D721Med (cell line): ENCODE results near the gene C9orf43.

ENCODE experiments used
- DNase-seq: peaks from one replicate; pipeline ENCODE4 v3.0.0; 2011; ENCODE audit warnings: low spot score; ENCODE audit not compliant: insufficient read length
- FAIRE-seq: peaks from 2 replicates; lab custom pipeline; 2011; peaks lifted over from hg19 to GRCh38; lab: Jason Lieb, UNC
- TF ChIP-seq, protein P1 (sequence below): IDR thresholded peaks from 2 replicates; pipeline ENCODE4 v1.5.1; 2012; ENCODE audit warnings: mild to moderate bottlenecking, control low read depth; ENCODE audit not compliant: insufficient read depth; ENCODE audit errors: missing control alignments

The C9orf43 gene

DNA sequence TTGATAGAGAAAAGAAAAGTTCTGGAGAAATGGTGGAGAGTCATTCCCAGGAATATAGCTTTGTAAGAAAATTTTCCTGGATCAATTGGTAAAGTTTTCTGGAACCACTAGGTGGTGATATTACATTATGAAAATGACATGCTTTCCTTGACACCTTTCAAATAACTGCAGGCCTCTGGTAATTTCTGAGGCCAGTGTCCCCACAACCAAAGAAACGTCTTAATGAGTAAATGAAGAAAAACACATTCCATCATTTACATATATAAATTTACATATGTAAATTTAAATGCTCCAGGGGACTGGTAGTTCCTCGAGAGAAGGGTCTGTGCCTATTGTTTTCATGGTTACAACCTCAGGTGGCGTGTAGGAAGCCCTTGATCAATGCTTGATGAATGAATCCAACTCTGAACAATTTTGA, 35.8 kb downstream of the C9orf43 start:
- FAIRE-seq: peak; percentile 11
- TF ChIP-seq, protein P1, sequence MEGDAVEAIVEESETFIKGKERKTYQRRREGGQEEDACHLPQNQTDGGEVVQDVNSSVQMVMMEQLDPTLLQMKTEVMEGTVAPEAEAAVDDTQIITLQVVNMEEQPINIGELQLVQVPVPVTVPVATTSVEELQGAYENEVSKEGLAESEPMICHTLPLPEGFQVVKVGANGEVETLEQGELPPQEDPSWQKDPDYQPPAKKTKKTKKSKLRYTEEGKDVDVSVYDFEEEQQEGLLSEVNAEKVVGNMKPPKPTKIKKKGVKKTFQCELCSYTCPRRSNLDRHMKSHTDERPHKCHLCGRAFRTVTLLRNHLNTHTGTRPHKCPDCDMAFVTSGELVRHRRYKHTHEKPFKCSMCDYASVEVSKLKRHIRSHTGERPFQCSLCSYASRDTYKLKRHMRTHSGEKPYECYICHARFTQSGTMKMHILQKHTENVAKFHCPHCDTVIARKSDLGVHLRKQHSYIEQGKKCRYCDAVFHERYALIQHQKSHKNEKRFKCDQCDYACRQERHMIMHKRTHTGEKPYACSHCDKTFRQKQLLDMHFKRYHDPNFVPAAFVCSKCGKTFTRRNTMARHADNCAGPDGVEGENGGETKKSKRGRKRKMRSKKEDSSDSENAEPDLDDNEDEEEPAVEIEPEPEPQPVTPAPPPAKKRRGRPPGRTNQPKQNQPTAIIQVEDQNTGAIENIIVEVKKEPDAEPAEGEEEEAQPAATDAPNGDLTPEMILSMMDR: peak; percentile 63

DNA sequence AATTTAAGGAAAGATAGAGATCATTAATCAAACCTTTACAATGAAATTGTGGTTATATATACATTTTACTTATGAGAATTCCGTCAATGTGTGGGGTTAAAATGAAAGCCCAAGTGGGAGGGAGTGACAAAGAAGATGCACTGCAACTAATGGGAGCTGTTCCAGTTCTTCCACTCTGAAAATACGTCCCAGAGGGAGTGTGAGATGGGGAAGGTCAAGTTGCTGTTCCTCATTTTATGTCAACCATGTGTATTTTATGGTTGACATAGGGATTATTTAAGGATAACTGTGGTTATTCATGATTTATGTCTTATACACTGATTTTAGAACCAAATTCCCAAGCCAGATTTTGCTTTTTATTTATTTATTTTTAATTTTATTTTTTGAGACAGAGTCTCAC, 38.8 kb downstream of the C9orf43 start:
- DNase-seq: no peak
- TF ChIP-seq, protein P1: no peak
- no peak for FAIRE-seq

More for the DNA sequence above, 35.8 kb downstream of the C9orf43 start:
- peak; percentile 42 for DNase-seq

DNA sequence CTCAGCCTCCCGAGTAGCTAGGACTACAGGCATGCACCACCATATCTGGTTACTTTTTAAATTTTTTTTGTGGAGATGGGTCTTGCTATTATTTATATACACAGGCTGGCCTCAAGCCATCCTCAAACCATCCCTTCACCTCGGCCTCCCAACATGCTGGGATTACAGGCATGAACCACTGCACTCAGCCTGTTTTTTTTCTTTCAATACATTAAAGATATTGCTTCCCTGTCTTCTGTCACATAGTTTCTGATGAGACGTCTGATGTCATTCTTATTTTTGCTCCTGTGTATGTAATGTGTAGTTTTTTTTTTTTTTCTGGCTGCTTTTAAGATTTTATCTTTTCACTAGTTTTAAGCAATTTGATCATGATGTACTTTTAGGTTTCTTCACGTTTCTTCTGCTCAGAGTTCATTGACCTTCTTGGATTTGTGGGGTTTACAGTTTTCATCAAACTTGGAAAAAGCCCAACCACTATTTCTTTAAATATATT, 41.6 kb downstream of the C9orf43 start:
- DNase-seq (no peak), FAIRE-seq (no peak)
- TF ChIP-seq, protein P1: no peak

DNA sequence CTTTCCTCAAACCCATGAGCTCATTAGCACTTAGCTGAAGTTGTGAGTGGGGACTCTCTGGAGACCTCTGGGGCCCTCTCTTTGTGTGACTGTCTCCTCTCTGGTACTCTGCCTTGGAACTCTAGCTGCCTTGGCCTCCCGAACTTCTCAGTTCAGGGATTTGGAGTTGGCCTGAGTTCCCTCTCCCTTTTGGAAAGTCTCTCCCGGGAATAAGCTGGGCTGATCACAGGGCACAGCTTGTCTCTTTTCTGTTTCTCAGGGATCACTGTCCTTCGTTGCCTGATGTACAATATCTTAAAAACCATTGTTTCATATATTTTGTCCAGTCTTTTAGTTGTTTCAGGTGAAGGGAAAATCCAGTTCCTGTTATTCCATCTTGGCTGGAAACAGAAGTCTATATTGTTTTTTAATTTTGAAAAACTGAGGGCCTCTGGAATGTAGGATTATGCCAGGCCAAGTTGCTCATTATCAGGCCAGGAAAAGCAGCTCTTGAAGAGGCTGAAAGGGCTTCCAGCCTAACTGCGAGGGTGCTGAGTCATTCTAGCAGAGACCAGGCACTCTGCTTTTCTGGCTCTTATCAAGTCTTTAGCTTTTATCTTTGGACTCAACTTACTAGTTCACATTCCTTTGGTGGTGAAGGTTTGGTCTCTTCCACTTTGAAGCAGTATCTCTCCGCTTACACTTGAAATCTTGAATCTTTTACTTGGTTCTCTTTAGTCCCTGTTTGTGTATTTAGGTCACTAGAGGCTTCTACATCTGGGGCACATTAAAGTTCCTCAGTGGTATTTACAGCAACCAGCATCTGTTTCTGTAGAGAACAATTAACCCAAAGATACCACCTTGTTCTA, 44.6 kb downstream of the C9orf43 start:
- TF ChIP-seq, protein P1: no peak
- FAIRE-seq (no peak), DNase-seq (no peak)

DNA sequence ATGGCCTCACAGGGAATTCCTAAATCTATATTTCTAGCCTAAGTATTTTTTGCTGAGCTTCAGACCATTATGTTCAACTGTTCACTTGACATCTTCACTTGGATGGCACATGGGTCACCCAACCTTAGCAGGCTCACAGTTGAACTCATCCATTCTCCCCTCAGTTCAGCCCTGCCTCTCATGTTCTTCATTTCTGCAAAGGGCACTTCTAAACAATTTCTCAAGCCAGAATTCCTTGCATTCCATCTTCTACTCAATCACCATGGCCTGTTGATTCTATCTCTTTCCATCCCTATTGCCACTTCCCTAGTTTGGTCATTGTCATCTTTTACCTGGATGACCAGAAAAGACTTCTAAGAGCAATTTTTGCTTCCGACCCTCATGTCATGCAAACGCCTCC, 45.7 kb downstream of the C9orf43 start:
- TF ChIP-seq, protein P1: no peak
- FAIRE-seq: no peak
- no peak for DNase-seq

DNA sequence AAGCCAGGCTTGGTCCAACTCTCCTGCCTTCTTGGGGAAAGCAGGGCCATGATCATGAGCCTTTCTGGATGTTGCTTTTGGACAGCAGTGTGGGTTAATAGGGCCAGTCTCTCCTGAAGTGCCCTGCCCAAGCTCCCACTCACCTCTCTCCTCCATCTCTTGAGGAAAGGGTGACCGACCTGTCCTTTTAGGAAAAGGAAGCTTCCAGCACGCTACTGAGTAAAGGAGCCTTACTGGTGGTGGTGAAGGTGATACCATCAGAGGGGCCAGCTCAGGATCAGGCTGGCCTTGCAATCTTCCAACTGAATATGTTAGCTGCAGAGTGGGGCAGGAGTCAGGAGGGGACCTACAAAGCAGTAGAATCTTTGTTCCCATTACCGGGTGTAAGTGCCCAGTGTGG, 50.7 kb downstream of the C9orf43 start:
- no peak for FAIRE-seq
- DNase-seq: no peak
- TF ChIP-seq, protein P1: no peak

DNA sequence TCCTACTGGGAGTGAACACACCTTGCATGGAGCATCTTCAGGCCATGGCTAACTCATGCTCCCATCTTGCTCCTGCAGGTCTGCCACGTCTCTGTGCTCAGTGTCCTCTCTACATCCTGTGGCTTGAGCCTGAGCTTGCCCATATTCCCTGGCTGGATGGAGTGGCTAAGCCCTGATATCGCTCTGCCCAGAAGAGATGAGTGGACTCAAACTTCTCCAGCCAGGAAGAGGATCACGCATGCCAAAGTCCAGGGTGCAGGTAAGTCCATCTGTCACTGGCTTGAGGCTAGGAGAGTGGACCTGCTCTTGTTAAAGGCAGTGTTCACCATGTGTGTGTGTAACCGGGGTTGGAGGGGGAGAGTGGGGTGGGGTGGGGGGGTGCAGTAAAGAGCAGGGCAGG, 51.4 kb downstream of the C9orf43 start:
- TF ChIP-seq, protein P1: no peak
- DNase-seq: no peak
- no peak for FAIRE-seq
